NCI-H345 (cell line): Measurements from ENCODE around the gene USP25.

ENCODE experiments used
- DNase-seq: peaks from one replicate; lab custom pipeline; 2025; lab: John Stamatoyannopoulos, UW

The USP25 gene

GRCh38 chr21:15809818-15810217, 80.0 kb downstream of the USP25 start:
- no peak for DNase-seq

- no peak for DNase-seq
Observed at GRCh38 chr21:15815285-15815684, 85.5 kb downstream of the USP25 start.

GRCh38 chr21:15820327-15820726, 90.5 kb downstream of the USP25 start:
- no peak for DNase-seq

GRCh38 chr21:15820852-15821379, 91.1 kb downstream of the USP25 start:
- DNase-seq: no peak

- DNase-seq: no peak
Observed at GRCh38 chr21:15823486-15824150, 93.8 kb downstream of the USP25 start.

- no peak for DNase-seq
Observed at GRCh38 chr21:15825700-15826099, 95.9 kb downstream of the USP25 start.

GRCh38 chr21:15826147-15826780, 96.5 kb downstream of the USP25 start:
- DNase-seq: no peak

GRCh38 chr21:15826908-15827601, 97.3 kb downstream of the USP25 start:
- no peak for DNase-seq

GRCh38 chr21:15831497-15831896, 101.7 kb downstream of the USP25 start:
- DNase-seq: no peak

- no peak for DNase-seq
Observed at GRCh38 chr21:15837645-15838044, 107.9 kb downstream of the USP25 start.

GRCh38 chr21:15839026-15839425, 109.2 kb downstream of the USP25 start:
- no peak for DNase-seq

GRCh38 chr21:15839601-15840000, 109.8 kb downstream of the USP25 start:
- DNase-seq: no peak

GRCh38 chr21:15840406-15840805, 110.6 kb downstream of the USP25 start:
- no peak for DNase-seq

GRCh38 chr21:15841856-15842564, 112.2 kb downstream of the USP25 start:
- no peak for DNase-seq

- no peak for DNase-seq
Observed at GRCh38 chr21:15842565-15842880, 112.7 kb downstream of the USP25 start.

- DNase-seq: no peak
Observed at GRCh38 chr21:15843766-15844165, 114.0 kb downstream of the USP25 start.

- DNase-seq: peak; percentile 5
Observed at GRCh38 chr21:15848634-15849560, 119.1 kb downstream of the USP25 start.

- DNase-seq: no peak
Observed at GRCh38 chr21:15849927-15850326, 120.1 kb downstream of the USP25 start.

GRCh38 chr21:15850645-15851044, 120.9 kb downstream of the USP25 start:
- DNase-seq: no peak

- DNase-seq: no peak
Observed at GRCh38 chr21:15852146-15852545, 122.4 kb downstream of the USP25 start.

GRCh38 chr21:15853126-15853525, 123.3 kb downstream of the USP25 start:
- no peak for DNase-seq
